HG02759 (cell line): ENCODE results near the gene MYL3.

Experiments used
- ATAC-seq: cut with Tn5 transposase; IDR thresholded peaks from one replicate; pipeline ENCODE4 v1.9.1; 2021; ENCODE audit warnings: mild to moderate bottlenecking, moderate library complexity; ENCODE audit not compliant: unreplicated experiment

The MYL3 gene

DNA sequence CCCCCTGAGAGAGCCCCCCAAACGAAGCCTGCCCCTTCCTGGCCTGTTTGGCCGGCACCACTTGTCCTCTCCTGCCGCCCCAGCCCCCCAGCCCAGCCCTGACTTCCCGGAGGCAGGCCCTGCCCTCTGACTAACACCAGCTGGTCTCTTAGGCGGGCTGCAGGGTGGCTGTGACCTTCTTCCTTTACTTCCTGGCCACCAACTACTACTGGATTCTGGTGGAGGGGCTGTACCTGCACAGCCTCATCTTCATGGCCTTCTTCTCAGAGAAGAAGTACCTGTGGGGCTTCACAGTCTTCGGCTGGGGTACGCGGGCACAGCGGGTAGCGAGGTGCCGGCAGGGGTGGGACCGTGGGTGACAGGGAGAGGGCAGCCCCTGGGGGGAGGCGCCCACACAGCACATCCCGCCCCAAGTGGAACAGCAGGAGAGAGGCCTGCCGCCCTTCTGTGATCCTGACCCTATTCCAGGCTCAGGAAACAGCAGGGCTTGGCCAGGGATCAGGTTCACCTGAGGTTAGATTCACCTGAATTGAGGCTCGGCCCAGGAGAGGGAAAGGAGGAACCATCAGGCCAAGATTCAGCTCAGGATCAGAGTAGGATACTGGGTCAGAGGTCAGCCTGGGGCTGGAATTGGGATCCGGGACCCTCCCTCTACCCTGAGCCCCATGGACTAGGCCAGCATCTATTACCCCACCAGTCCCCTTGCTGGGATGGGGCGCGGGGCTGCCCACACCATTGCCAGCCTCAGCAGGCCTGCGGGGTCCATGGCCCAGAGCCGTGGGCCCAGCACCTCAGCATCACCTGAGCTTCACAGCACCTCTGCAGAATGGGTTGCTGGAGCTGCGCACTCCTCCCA, 36.1 kb upstream of the MYL3 start:
- no peak for ATAC-seq

DNA sequence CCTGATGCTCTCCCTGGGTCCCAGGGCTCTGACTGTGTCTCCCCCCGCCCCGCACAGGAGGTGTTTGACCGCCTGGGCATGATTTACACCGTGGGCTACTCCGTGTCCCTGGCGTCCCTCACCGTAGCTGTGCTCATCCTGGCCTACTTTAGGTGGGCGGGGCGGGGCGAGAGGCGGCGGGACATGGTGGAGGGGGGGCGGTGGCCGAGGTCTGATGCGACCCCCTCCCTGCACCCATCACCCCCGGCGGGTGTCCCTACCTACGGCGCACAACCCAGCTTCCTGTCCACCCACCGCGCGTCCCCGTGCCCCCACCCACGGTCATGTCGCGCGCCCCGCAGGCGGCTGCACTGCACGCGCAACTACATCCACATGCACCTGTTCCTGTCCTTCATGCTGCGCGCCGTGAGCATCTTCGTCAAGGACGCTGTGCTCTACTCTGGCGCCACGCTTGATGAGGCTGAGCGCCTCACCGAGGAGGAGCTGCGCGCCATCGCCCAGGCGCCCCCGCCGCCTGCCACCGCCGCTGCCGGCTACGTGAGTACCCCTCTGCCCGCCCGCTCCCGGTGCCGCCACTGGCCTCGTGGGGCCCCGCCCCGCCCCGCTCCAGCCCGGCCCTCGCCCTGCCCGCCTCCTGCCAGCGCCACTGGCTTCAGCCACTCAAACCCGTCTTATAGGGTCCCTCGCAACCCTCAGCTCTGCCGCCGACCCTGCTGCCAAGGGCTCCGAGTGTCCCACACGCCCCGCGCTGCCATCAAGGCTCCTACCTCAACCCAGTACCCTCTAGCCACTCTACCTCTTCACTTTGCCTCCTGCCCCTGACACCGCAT, 35.3 kb upstream of the MYL3 start:
- ATAC-seq = no peak

DNA sequence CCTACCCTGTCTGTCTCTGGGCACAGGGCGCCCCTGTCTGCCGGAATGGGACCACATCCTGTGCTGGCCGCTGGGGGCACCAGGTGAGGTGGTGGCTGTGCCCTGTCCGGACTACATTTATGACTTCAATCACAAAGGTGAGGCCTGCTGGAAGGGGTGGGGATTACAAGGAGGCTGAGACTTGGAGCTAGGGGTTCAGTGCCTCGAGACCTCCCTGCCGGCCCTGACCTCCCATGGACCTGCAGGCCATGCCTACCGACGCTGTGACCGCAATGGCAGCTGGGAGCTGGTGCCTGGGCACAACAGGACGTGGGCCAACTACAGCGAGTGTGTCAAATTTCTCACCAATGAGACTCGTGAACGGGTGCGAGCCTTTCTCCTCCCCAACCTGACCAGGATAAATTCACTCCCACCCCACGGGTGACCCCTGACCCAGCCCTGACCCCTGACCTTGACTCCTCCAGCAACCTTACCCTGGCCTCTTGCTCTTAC, 34.6 kb upstream of the MYL3 start:
- ATAC-seq = no peak

DNA sequence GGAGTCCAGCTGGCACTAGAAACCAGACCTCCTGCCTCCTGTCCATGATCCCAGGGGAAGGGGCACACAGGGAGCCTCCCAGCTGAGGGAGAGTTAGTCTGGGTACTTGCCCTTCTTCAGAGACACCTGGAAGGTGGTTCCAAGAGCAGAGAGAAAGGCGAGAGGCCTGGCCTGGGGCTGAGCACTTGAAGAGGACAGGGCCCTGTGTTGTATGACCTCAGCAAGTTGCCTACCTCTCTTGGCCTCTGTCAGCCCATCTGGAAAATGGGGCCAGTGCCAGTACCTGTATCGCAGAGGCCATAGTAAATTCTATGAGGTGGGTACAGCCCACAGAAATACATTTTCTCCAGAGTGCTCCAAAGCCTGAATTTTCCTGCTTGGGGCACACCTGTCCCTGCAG, 33.8 kb upstream of the MYL3 start:
- ATAC-seq = no peak

DNA sequence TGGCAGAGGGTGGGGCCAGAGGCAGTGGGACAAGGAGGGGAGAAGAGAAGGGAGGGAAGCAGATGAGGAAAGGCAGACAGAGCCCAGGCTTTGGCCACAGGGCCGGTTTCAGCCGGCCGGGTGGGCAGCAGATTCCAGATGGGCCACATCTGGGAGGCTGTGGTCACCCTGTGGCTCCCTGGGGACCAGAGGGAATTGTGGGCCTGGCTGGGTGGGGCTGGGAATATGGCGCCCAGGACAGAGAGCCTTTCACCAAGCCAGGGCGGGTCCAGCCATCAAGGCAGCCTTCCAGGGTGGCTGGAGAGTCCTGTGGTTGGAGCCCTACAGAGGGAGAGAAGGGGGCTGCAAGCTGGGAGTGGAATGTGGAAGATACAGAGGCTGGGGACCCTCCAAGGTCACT, 33.1 kb upstream of the MYL3 start:
- ATAC-seq = no peak

DNA sequence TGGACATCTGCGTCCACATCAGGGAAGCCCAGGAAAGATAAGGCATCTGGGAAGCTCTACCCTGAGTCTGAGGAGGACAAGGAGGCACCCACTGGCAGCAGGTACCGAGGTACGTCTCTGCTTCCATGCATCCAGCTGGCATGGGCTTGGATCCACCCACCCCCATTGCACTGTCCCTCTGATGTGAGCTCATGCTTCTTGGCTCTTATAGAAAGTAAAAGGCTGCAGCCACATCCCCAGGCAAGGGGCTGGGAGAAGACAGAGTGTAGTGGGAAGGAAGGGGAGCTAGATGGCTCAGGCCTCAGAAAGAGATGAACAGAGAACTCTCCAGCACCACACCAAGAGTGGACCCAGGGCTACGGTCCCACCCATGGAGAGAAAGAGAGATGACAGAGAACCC, 32.5 kb upstream of the MYL3 start:
- no peak for ATAC-seq

DNA sequence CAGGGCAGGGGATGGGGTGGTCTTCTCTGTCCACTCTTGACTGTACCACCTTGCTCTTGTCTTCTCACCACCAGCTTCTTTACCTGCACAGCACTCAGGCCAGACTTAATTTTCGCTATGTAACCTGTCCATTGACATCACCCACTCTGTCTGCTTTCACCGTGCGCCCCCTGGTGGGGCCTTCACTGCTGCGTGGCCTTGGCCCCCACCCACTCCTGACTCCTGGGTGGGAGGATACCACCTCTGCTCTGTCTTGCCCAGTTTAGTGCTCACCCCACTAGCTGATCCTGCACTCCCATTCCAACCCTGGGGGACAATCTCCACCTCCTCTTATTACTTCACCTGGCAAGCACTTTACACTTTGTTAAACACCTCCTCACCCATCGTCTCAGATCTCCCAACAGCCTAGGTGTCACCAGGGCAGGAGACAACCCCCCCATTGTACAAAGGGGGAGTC, 32.0 kb upstream of the MYL3 start:
- ATAC-seq = no peak

DNA sequence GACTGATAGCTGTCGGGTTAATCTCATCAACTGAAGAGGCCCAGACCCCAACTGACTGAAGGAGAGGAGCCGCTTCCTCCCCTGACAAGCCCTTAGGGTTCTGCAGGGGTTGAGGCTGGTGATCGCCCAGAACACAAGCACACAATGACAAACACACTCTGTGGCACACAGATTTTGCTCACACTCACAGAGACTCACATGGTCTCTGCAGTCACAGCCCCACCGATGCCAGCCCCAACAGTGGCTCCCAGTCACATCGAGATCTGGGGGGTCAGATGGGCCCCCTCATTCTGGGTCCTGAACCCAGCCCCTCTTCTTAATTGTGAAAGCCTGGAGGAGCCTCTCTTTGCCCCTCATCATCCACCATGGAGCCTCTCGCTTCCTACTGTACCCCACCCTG, 31.0 kb upstream of the MYL3 start:
- ATAC-seq = no peak

DNA sequence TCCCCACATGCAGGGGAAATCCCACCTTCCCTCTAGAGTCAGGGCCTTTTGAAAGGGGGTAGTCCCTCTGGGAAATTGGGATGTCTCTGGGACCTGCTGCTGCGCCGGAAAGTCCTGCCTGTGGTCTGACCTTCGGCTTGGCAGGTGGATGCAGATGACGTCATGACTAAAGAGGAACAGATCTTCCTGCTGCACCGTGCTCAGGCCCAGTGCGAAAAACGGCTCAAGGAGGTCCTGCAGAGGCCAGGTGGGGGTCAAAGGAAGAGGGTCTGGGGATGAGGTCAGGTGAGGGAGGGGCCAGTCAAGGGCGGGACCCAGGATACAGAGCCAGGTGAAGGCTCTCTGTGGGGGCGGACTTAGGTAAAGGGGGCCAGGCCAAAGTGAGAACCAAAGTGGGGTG, 30.5 kb upstream of the MYL3 start:
- no peak for ATAC-seq

DNA sequence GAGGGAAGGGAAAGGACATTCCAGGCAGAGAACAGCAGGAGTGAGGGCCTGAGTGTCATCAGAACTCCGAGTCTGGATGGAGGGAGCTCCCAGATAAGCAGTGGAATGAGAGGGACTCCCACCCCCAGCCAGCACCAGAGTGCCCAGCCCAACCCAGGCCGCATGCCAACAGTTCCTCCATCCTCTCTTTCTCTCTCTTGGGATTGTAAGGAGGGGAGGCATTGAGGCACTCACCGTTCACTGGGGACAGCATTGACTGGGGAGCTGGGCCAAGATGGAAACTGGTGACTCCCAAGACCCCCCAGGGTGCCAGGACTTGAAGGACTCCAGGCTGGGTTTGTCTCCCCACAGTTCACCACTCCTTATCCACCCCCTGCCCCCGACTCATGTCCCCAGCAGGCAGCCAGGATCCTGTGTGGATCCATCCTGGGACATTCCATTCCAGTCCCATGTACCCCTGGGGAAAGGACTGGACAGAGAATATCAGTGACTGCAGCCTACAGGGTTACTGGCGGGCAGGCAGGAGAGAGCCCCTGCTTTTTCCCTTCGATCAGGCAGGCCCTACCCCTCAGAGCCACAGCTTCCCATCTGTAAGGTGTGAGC, 30.0 kb upstream of the MYL3 start:
- ATAC-seq = no peak

DNA sequence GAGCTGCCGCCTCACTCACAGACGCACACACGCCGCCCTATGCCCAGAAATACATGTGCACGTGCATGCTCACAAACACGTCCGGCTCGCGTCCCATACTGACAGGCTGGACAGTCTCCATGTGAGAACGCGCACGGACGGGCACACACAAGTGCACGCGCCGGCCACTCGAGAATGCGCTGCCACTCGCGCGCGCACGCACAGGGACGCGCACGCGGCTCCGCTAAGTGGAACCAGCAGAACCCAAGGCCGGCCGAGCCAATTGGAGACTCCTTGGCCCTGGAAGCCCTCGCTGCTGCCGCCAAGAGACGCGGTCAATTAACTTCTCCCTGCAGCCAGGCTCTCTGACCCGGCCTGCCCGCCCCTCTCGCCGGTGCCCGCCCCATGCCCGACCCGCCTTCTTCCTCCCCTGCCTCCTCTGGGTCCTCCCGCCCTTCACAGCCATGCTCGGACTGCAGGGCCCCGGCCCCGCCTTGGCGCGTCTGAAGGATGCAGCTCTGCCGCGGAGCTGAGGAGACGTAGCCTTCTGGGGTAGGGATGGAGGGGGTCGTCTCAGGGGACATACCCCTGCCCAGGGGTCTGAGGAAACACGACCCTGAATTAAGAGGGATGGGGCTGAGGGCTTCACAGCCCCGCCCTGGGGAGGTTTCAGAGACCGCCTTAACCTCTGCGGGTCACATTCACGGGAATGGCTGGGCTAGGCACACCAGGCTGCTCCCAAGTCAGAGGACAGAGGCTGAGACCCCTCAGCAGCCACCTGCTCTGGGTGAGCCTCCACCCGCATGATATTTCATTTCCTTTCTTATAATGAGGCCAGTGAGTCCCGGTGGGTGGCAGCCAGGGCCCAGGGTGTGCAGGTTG, 29.3 kb upstream of the MYL3 start:
- ATAC-seq = no peak

DNA sequence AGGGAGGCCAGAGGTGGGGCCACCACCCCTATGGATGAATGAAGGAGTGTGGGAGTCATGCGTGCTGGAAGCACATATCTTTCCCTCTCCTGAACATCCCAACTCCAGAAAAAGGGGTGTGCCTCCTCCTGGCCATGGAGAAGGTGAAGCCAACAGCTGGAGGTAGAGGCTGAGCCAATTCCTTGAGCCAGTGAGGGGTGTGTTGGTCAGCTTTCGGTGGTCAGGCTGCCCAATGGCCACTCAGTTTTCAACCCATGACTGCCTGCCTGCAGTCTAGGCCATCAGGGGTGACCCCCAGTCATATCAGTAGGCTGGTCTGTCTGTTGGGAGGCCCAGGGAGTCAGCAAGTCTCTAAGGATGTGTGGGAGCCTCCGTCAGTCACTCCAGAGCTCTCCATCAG, 27.9 kb upstream of the MYL3 start:
- no peak for ATAC-seq

DNA sequence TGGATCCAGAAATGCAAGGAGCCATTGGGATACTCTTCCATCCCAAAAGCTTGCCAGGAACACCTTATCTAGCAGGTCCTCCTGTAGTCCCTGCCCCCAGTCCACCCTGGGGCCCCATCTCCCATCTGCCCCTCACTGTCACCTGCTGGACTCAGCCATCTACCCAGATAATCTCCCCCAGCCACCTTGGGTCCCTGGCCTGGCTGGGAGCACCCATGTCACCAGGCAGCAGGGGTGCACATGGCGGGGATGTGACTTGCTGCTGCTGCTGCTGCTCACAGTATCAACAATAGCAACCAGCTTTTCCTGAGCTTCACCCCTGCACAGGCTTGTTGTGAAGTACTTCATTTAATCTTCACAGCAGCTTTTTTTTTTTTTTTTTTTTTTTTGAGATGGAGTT, 26.9 kb upstream of the MYL3 start:
- ATAC-seq = no peak

DNA sequence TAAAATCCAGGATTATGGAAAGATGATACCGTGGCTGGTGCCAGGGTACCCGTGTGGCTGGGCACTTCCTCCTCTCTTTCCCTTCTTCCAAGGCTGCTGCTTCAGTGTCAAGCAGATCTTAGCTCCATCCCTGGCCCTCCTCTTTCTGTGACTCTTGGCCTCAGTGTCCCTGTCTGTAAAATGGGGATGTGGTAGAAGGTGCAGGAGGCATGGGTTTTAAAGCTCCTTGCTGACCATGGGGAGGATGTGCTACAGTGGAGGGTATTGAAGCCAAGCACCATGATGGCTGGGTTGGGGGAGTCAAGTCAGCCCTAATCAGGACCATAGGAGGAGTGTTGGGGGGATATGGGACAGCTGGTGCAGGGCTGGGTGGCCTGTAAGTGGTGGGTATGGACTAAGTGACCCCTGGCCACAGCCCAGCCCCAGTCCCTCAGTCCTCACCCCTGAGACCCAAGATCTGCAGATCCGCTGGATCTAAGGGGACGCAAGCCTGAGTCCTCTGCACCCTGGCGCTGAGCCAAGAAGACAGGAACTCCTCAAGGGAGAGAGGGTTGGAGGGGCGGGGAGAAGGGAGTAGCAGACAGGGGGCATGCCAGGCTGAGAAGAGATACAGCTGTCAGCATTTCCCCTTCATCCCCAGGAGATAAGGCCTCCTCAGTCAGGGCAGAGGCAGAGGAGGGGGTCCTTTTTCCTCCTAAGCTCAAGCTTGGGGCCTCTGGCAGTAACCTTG, 26.3 kb upstream of the MYL3 start:
- no peak for ATAC-seq

DNA sequence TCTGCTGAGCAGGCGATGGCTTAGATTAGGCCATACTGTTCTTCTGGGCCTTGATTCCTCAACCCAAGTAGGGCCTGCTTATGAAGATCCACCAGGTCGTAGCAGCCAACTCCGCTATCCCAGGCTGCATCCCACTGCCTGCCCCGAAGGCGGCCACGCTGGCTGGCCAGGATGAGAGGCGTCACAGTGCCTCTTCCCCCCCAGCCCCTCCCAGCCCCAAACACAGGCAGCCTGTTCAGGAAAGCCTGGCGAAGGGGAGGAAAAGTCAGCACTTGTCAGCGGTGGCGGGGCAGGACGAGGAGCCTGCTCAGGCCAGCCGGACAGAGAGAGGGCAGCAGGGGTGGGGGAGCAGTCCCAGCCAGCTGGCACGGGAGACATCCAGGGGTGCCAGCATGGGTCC, 25.5 kb upstream of the MYL3 start:
- ATAC-seq = no peak

DNA sequence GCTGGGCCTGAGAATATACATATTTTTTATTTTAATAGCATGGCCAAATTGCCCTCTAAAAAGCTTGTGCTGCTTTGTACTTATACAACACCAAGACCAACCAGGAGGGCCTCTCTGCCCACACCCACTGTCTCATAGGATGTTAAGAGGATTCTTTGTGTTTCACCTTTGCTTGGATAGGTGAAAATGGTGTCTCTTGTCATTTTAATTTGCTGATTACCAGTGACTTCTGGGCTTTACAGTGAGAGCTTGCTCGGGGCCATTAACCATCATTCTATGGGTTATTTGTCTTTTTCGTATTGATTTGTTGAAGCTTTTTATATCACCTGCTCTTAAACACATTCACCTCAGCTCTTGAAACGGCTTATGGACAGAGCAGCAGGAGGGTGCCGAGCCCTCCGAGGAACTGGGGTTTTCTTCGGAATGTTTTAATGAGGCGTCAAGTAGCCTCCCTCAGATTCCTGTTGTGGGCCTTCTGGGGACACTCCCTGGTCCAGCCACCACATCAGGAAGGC, 24.8 kb upstream of the MYL3 start:
- ATAC-seq = no peak

DNA sequence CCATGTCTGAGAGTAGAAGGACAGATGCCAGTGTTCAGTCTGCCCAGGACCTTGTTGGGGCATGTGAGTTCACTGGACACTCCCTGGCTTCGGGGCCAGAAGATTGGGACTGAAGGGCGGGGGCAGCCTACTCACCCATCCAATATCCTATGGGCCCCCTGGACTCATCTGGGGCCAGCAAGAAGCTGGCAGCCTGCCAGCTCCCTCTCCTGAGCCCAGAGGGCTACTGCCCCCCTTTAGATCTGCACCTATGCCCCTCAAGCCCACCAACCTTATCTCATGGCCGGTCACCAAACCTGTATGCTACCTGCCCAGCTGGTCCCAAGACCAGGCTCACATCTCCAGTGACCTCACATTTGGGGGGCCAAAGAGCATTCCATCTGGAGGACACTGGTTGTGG, 22.4 kb upstream of the MYL3 start:
- ATAC-seq = no peak

DNA sequence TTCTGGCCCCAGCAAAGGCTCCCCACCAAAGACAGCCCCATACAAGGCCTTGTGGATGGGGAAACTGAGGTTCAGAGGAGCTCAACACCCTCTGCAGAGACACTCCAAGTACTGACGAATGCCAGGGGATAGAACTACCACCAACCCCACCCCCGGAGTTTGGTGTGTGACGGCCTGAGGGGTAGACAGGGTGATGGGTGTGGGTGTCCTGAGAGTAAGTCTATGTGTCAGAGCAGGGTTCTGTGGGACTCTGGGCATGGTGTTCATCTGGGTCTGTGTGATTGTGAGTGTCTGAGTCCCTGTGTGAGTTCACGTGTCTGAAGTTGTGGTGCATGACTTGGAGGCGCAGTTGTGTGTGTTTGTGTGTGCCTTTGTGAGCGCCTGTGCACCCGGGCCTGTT, 21.7 kb upstream of the MYL3 start:
- no peak for ATAC-seq

DNA sequence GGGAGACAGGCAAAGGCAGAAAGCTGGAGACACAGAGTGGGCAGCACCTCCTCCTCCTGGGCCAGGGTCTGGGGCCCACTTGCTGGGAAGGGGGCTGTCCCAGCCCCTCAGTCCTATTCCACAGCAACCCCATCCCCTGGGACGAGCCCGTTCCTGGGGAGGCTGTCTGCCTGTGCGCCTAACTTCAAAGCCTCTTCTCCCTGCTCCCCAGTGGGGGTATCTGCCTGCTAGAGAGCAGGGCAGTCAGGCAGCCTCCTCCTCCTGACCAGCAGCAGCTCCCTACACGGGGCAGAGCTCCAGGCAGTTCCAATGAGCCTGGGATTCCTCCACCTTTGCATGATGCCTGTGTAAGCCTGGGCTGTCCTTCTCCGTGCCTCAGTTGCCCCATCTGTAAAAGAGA, 21.2 kb upstream of the MYL3 start:
- ATAC-seq = no peak

DNA sequence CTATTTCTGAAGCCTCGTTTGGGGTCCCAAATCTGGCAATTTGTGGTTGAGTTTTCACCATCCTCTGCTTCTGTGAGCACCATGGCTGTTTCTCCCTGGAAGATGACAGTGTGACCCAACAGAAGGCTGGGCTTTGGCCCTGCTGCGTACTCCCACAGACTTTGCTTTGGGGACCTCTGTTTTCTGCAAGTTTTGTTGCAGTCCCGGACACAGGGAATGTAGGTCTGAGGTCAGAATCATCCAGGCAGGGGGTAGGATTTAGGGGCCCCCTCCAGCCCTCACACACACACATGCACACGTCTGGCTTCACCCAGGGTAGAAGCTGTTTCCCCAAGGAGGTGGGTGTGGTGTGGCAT, 20.6 kb upstream of the MYL3 start:
- no peak for ATAC-seq
